Smooth muscle cell (in vitro differentiated cells): Measurements from ENCODE around the gene NKD1. TPM values are rescaled to one million over a fixed set of nuclear protein-coding genes. Genes with fewer than 3 reads are reported as not detected.

Experiments
- DNase-seq: peaks from one replicate; lab custom pipeline; 2025; ENCODE audit not compliant: unreplicated experiment; lab: John Stamatoyannopoulos, UW
- H2AFZ ChIP-seq: fragments of 200-600 bp; sonication (generic); 2 replicates; pipeline ENCODE4 v1.6.0; 2016; ENCODE audit warnings: antibody characterized with exemption, low read depth, mild to moderate bottlenecking
- H3F3A ChIP-seq: fragments of 200-600 bp; sonication (generic); 2 replicates; pipeline ENCODE4 v1.6.0; 2017; ENCODE audit warnings: antibody characterized with exemption, low read depth
- H3K27ac ChIP-seq: fragments of 200-600 bp; sonication (generic); 2 replicates; pipeline ENCODE4 v1.5.1; 2016; ENCODE audit warnings: low read depth, mild to moderate bottlenecking
- H3K27me3 ChIP-seq: fragments of 200-600 bp; sonication (generic); 2 replicates; pipeline ENCODE4 v1.6.1; 2016; ENCODE audit warnings: low read depth, mild to moderate bottlenecking
- H3K36me3 ChIP-seq: fragments of 200-600 bp; sonication (generic); 2 replicates; pipeline ENCODE4 v1.5.1; 2016; ENCODE audit warnings: low read depth
- H3K4me1 ChIP-seq: fragments of 200-600 bp; sonication (generic); 2 replicates; pipeline ENCODE4 v1.5.1; 2016; ENCODE audit warnings: low read depth
- H3K4me2 ChIP-seq: fragments of 200-600 bp; sonication (generic); 2 replicates; pipeline ENCODE4 v1.6.0; 2016; ENCODE audit warnings: mild to moderate bottlenecking
- H3K4me3 ChIP-seq: fragments of 200-600 bp; sonication (generic); 2 replicates; pipeline ENCODE4 v1.5.1; 2016; ENCODE audit warnings: mild to moderate bottlenecking
- H3K79me2 ChIP-seq: fragments of 200-600 bp; sonication (generic); 2 replicates; pipeline ENCODE4 v1.6.0; 2016; ENCODE audit warnings: low read depth, mild to moderate bottlenecking
- H3K9ac ChIP-seq: fragments of 200-600 bp; sonication (generic); 2 replicates; pipeline ENCODE4 v1.6.0; 2016; ENCODE audit warnings: low read depth
- H3K9me3 ChIP-seq: fragments of 200-600 bp; sonication (generic); replicated peaks from 2 replicates; pipeline ENCODE4 v1.5.1; 2016; ENCODE audit warnings: low read depth
- H4K20me1 ChIP-seq: fragments of 200-600 bp; sonication (generic); 2 replicates; pipeline ENCODE4 v1.6.0; 2016; ENCODE audit warnings: low read depth
- WGBS: methylation state at CpG from one replicate; pipeline ENCODE4 v1.1.7; 2016; ENCODE audit warnings: low lambda C conversion rate; 5-methylcytosine and 5-hydroxymethylcytosine counted together
- polyA plus RNA-seq: library from polyadenylated mRNA; unstranded; fragments of >200 nt; fragmentation: Nextera tagmentation; extraction: Ambion mirVana; gene quantifications from 2 replicates; pipeline ENCODE4 v1.2.1, GENCODE V29; 2016
- total RNA-seq: library from RNA; depleted of rRNA; stranded (reverse); fragments of >200 nt; gene quantifications from 2 replicates; pipeline ENCODE4 v1.2.3, GENCODE V29; 2014
- TF ChIP-seq, protein P1 (sequence below): fragments of 200-600 bp; sonication (generic); IDR thresholded peaks from 2 replicates; pipeline ENCODE4 v1.5.1; 2017; ENCODE audit warnings: borderline replicate concordance, mild to moderate bottlenecking, antibody characterized with exemption; ENCODE audit not compliant: insufficient read depth, poor library complexity, severe bottlenecking

Gene NKD1
- total and polyA plus RNA-seq, 2 experiments from 2014 or later = 4.5 to 18.8 TPM

DNA sequence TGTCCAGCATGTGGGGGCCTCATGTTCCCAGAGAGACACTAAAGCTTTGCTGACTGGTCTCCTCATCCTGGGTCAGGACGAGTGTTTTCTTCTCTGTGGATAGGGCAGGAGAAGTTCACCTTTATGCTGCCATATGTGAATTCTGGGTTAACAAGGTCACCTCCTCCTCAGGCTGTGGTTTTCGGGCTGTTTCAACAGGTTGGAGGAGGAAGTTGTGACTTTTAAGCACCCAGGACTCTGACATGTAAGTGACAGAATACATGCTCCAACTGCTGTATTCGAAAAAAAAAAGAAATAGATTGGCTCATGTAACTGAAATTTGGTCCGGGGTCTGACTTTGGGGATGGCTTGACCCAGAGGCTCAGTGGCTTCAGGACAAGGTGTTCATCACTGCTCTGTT, 78.7 kb downstream of the NKD1 start:
- no peak overlapping the region for H3K9ac ChIP-seq

GRCh38 chr16:50627419-50627818, 79.2 kb downstream of the NKD1 start:
- Histone ChIP-seq H3K4me2 (no peak overlapping the region), H3K9ac (no peak overlapping the region), H3K4me1 (no peaks in the 10 kb centered on the region), H3K9me3 (no peaks in the 10 kb centered on the region), H3K27ac (no peak overlapping the region), H3F3A (no peaks in the 10 kb centered on the region), H4K20me1 (no peaks in the 10 kb centered on the region), H3K27me3 (no peaks in the 10 kb centered on the region), H3K36me3 (no peaks in the 10 kb centered on the region), H3K79me2 (no peaks in the 10 kb centered on the region), H3K4me3 (no peak overlapping the region), H2AFZ (no peak overlapping the region)
- 82% methylated on average over 10 of the region's 10 CpGs for WGBS
- no peak for DNase-seq
- TF ChIP-seq, protein P1, sequence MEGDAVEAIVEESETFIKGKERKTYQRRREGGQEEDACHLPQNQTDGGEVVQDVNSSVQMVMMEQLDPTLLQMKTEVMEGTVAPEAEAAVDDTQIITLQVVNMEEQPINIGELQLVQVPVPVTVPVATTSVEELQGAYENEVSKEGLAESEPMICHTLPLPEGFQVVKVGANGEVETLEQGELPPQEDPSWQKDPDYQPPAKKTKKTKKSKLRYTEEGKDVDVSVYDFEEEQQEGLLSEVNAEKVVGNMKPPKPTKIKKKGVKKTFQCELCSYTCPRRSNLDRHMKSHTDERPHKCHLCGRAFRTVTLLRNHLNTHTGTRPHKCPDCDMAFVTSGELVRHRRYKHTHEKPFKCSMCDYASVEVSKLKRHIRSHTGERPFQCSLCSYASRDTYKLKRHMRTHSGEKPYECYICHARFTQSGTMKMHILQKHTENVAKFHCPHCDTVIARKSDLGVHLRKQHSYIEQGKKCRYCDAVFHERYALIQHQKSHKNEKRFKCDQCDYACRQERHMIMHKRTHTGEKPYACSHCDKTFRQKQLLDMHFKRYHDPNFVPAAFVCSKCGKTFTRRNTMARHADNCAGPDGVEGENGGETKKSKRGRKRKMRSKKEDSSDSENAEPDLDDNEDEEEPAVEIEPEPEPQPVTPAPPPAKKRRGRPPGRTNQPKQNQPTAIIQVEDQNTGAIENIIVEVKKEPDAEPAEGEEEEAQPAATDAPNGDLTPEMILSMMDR = no peak

More for the DNA sequence above, 78.7 kb downstream of the NKD1 start:
- H3F3A ChIP-seq = no peaks in the 10 kb centered on the region
- no peaks in the 10 kb centered on the region for H3K79me2 ChIP-seq
- H3K27ac ChIP-seq = no peak overlapping the region
- H3K4me2 ChIP-seq = no peak overlapping the region
- TF ChIP-seq, protein P1 = no peak
- H4K20me1 ChIP-seq = no peaks in the 10 kb centered on the region
- H3K36me3 ChIP-seq = no peaks in the 10 kb centered on the region
- H2AFZ ChIP-seq = no peak overlapping the region
- no peak for DNase-seq
- no peaks in the 10 kb centered on the region for H3K27me3 ChIP-seq
- no peaks in the 10 kb centered on the region for H3K9me3 ChIP-seq
- no peaks in the 10 kb centered on the region for H3K4me1 ChIP-seq
- no peak overlapping the region for H3K4me3 ChIP-seq
- WGBS = 78% methylated on average over 4 of the region's 4 CpGs

DNA sequence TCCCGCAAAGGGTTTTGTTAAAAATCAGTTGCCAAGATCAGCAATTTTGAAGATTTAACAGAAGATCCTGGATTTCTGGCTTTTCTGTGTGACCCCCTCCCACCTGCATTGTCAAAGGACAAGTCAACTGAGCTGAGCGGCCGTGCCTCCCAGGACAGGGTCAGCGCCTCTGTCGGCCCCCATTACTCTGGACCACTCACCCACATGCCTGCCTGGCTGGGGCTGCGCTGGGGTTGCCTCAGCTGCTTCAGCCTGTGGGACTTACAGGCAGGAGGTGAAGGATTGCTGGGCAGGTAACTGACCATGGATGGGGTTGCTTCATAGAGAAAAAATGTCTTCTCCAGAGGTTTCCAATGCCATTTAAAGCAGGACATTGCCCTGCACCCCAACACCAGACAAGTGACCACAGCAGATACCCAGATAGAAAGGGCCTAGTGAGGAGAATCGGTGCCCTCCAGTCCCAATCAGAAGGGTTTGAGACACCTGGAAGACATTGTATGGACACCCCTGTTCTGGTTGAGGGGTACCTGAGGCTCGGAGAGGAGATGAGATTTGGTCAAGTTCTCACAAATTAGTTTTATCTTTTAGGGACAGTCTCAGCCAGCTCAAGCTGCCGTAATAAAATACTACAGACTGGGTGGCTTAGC, 80.1 kb downstream of the NKD1 start:
- no peak for DNase-seq
- Histone ChIP-seq H3K4me2 (no peak overlapping the region), H3K79me2 (no peaks in the 10 kb centered on the region), H3K27me3 (no peaks in the 10 kb centered on the region), H3K36me3 (no peaks in the 10 kb centered on the region), H3K9ac (no peak overlapping the region), H2AFZ (no peak overlapping the region), H3K27ac (no peak overlapping the region), H3K9me3 (no peaks in the 10 kb centered on the region), H3K4me3 (no peak overlapping the region), H3F3A (no peaks in the 10 kb centered on the region), H3K4me1 (no peaks in the 10 kb centered on the region), H4K20me1 (no peaks in the 10 kb centered on the region)
- 98% methylated on average over 9 of the region's 9 CpGs for WGBS
- TF ChIP-seq, protein P1 = no peak

DNA sequence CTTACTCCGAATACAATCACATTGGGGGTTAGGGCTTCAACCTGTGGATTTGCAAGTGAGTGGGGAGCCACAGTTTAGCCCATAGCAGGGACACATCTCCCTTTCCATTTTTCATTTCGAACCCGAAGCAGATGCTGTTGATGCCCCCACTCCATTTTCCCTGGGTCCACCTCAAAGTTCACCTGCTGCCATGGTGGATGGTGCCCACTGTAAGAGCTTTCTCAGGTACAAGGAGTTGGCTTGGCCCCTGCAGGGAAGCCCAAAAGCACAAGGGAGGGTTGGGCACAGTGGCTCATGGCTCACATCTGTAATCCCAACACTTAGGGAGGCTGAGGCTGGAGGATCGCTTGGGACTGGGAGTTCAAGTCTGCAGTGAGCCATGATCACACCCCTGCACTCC, 81.1 kb downstream of the NKD1 start:
- H3F3A ChIP-seq = no peaks in the 10 kb centered on the region
- H3K36me3 ChIP-seq = no peaks in the 10 kb centered on the region
- no peak overlapping the region for H3K4me2 ChIP-seq
- WGBS = 99% methylated on average over 4 of the region's 4 CpGs
- no peak overlapping the region for H2AFZ ChIP-seq
- H3K4me3 ChIP-seq = no peak overlapping the region
- no peak overlapping the region for H3K9ac ChIP-seq
- no peaks in the 10 kb centered on the region for H3K79me2 ChIP-seq
- DNase-seq = no peak
- H3K27ac ChIP-seq = no peak overlapping the region
- no peaks in the 10 kb centered on the region for H3K9me3 ChIP-seq
- H3K4me1 ChIP-seq = no peaks in the 10 kb centered on the region
- TF ChIP-seq, protein P1 = no peak
- H3K27me3 ChIP-seq = no peaks in the 10 kb centered on the region
- H4K20me1 ChIP-seq = no peaks in the 10 kb centered on the region
